Kidney (tissue), 14 donors: Measurements from ENCODE around the gene MUSK. TPM values are rescaled to one million over a fixed set of nuclear protein-coding genes. Genes with fewer than 3 reads are reported as not detected.
A peak's percentile ranks its signal among the peaks of the same experiment; 100 is the strongest.

Experiments used
- DNase-seq, 5 donors: peaks; one replicate each; pipeline ENCODE4 v3.0.0-alpha.2; 2013 to 2020
- FAIRE-seq: peaks from 2 replicates; lab custom pipeline; 2012; peaks lifted over from hg19 to GRCh38; lab: Jason Lieb, UNC
- H3K27ac ChIP-seq, 2 donors: one replicate each; pipeline ENCODE4 v1.7.0; 2013; ENCODE audit warnings: low read depth in 2 of 2, low read length in 2 of 2, inconsistent platforms in 1 of 2
- H3K27me3 ChIP-seq: one replicate; pipeline ENCODE4 v1.7.1; 2013; ENCODE audit warnings: low read length, inconsistent platforms; ENCODE audit not compliant: control insufficient read depth, insufficient read depth
- H3K36me3 ChIP-seq, 3 donors: one replicate each; pipeline versions ENCODE4 v1.7.0 to v1.7.1; 2013; ENCODE audit warnings: low read length in 3 of 3, control low read depth in 1 of 3, inconsistent platforms in 1 of 3; ENCODE audit not compliant: insufficient read depth in 3 of 3, control insufficient read depth in 2 of 3
- H3K4me1 ChIP-seq, 3 donors: one replicate each; pipeline versions ENCODE4 v1.7.0 to v1.7.1; 2013; ENCODE audit warnings: low read length in 3 of 3, inconsistent platforms in 1 of 3, low read depth in 1 of 3; ENCODE audit not compliant: control insufficient read depth in 2 of 3, insufficient read depth in 2 of 3
- H3K4me3 ChIP-seq, 3 donors: one replicate each; pipeline versions ENCODE4 v1.7.0 to v1.8.1; 2013; ENCODE audit warnings: low read length in 3 of 3, control low read depth in 1 of 3, inconsistent platforms in 1 of 3
- H3K9ac ChIP-seq, 3 donors: one replicate each; pipeline versions ENCODE4 v1.7.0 to v1.7.1; 2013; ENCODE audit warnings: low read length in 3 of 3, control low read depth in 1 of 3, inconsistent platforms in 1 of 3
- H3K9me3 ChIP-seq, 3 donors: one replicate each; pipeline versions ENCODE4 v1.7.0 to v1.7.1; 2013; ENCODE audit warnings: low read length in 3 of 3, control low read depth in 1 of 3, inconsistent platforms in 1 of 3; ENCODE audit not compliant: control insufficient read depth in 2 of 3, insufficient read depth in 1 of 3
- CTCF ChIP-seq: IDR thresholded peaks from 3 replicates; pipeline ENCODE4 v1.5.1; 2012; ENCODE audit warnings: mild to moderate bottlenecking, moderate library complexity, borderline replicate concordance; ENCODE audit not compliant: insufficient read depth; ENCODE audit errors: extremely low read depth
- intact Hi-C: fragments of 100-400 bp; cut with DNase I; formaldehyde crosslinking; loops from one replicate; pipeline ENCODE4 v1.11.1; 2022
- polyA plus RNA-seq: library from polyadenylated mRNA; stranded (reverse); fragments of 350-450 nt; fragmentation: Illumina TruSeq; extraction: RNeasy Lipid Tissue Mini Kit (QIAGEN cat#74804); gene quantifications from one replicate; pipeline ENCODE4 v1.2.3, GENCODE V29; 2014; ENCODE audit warnings: low read depth, low replicate concordance; ENCODE audit not compliant: insufficient read depth
- total RNA-seq: library from RNA; stranded (reverse); fragmentation: NEBNext Ultra II Directional; extraction: Animal tissue kit (Norgen Biotek cat#: 25700); gene quantifications from one replicate; pipeline ENCODE4 v1.2.1, GENCODE V29; 2021
- donor health status: control.
- donor health status: control.
- donor health status: control.
- donor health status: control.
- donor health status: control.
- donor health status: DM: yes; HTN: yes; CAD: no.
- donor health status: Normal renal cell carcinoma (clear cell type).

The MUSK gene
- total and polyA plus RNA-seq, 2 donors from 2014 or later = 0.31 TPM; not detected in 1

- H3K4me1 ChIP-seq = no peaks in the 10 kb centered on the region
- TF ChIP-seq CTCF = no peak
Observed at GRCh38 chr9:110635589-110635988, 33.0 kb upstream of the MUSK start.

GRCh38 chr9:110638381-110638954, 30.1 kb upstream of the MUSK start:
- FAIRE-seq (peak; percentile 96), DNase-seq (peak in 1 of 5 donors; percentile 39)
- H3K4me3 ChIP-seq = no peak overlapping the region
- H3K27me3 ChIP-seq = no peaks in the 10 kb centered on the region
- TF ChIP-seq CTCF = peak; percentile 28
- no peak overlapping the region for H3K9ac ChIP-seq
- H3K4me1 ChIP-seq = no peaks in the 10 kb centered on the region
- H3K36me3 ChIP-seq = no peaks in the 10 kb centered on the region
- peaks cover 0 to 9% (median 0%) of the 10 kb centered on the region in 3 donors for H3K9me3 ChIP-seq
- H3K27ac ChIP-seq = no peak overlapping the region
- intact Hi-C loops = loop anchor here (10.0 kb wide), 1 partner anchor 666 kb away; no protein-coding TSS in a partner anchor

More at GRCh38 chr9:110635589-110635988, 33.0 kb upstream of the MUSK start:
- intact Hi-C loops = loop anchor here (10.0 kb wide), 1 partner anchor 669 kb away; no protein-coding TSS in a partner anchor
- no peaks in the 10 kb centered on the region for H3K36me3 ChIP-seq
- H3K9me3 ChIP-seq = peaks cover 0 to 9% (median 0%) of the 10 kb centered on the region in 3 donors
- no peaks in the 10 kb centered on the region for H3K27me3 ChIP-seq
- no peak for FAIRE-seq
- no peak for DNase-seq
- H3K4me3 ChIP-seq = no peak overlapping the region
- H3K9ac ChIP-seq = no peak overlapping the region
- no peak overlapping the region for H3K27ac ChIP-seq

GRCh38 chr9:110640736-110641135, 27.9 kb upstream of the MUSK start:
- no peak overlapping the region for H3K27ac ChIP-seq
- H3K9ac ChIP-seq = no peak overlapping the region
- H3K9me3 ChIP-seq = peaks cover 0 to under 1% (median 0%) of the 10 kb centered on the region in 3 donors
- DNase-seq (no peak), FAIRE-seq (no peak)
- no peaks in the 10 kb centered on the region for H3K27me3 ChIP-seq
- intact Hi-C loops = no loop called here
- H3K36me3 ChIP-seq = no peaks in the 10 kb centered on the region
- H3K4me3 ChIP-seq = no peak overlapping the region
- no peaks in the 10 kb centered on the region for H3K4me1 ChIP-seq
- no peak for TF ChIP-seq CTCF
